Testis (tissue), 2 donors: ENCODE results near the gene CLIP4.

ENCODE experiments used
- POLR2A ChIP-seq: fragments of 450-650 bp; IDR thresholded peaks from one replicate; pipeline ENCODE4 v1.6.1; 2017; ENCODE audit warnings: antibody characterized with exemption, mild to moderate bottlenecking, moderate library complexity
- TF ChIP-seq, protein P1 (sequence below), 3 experiments: fragments of 450-650 bp in 2 of 3; fragments of 200-600 bp in 1 of 3; sonication (generic) in 1 of 3; IDR thresholded peaks; one replicate each; pipeline ENCODE4 v1.5.1; 2016 to 2019; ENCODE audit warnings: antibody characterized with exemption in 3 of 3, mild to moderate bottlenecking in 2 of 3, moderate library complexity in 1 of 3

DNA sequence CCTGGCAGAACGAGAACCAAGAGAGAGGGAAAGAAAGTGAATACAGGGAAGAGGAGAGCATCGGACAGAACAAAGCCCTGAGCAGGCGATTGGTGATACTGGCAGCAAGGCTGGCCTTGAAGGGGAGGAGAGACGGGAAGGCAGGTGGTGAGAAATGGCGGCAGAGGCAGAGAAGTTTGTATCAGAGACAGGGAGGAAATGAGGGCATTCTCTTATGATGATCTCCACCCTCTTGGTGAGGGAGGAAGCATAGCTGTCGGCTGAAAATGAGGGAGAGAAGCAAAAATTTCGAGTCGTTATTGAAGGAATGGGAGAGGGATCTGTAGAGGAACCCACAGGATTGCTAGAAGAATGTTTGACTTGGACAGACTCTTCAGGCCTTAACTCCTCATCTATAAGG lies 80.6 kb downstream of the CLIP4 start:
- TF ChIP-seq POLR2A, result no peak
- TF ChIP-seq, protein P1, sequence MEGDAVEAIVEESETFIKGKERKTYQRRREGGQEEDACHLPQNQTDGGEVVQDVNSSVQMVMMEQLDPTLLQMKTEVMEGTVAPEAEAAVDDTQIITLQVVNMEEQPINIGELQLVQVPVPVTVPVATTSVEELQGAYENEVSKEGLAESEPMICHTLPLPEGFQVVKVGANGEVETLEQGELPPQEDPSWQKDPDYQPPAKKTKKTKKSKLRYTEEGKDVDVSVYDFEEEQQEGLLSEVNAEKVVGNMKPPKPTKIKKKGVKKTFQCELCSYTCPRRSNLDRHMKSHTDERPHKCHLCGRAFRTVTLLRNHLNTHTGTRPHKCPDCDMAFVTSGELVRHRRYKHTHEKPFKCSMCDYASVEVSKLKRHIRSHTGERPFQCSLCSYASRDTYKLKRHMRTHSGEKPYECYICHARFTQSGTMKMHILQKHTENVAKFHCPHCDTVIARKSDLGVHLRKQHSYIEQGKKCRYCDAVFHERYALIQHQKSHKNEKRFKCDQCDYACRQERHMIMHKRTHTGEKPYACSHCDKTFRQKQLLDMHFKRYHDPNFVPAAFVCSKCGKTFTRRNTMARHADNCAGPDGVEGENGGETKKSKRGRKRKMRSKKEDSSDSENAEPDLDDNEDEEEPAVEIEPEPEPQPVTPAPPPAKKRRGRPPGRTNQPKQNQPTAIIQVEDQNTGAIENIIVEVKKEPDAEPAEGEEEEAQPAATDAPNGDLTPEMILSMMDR (IDR thresholded peaks at IDR 0.05), result no peak
